HG03139 (cell line): ENCODE results near the gene CHD9.

ENCODE experiments used
- ATAC-seq: cut with Tn5 transposase; IDR thresholded peaks from one replicate; pipeline ENCODE4 v1.9.1; 2021; ENCODE audit not compliant: unreplicated experiment

Gene CHD9

GRCh38 chr16:53129281-53130158 is 74.7 kb downstream of the CHD9 start:
- peak; percentile 4 for ATAC-seq

DNA sequence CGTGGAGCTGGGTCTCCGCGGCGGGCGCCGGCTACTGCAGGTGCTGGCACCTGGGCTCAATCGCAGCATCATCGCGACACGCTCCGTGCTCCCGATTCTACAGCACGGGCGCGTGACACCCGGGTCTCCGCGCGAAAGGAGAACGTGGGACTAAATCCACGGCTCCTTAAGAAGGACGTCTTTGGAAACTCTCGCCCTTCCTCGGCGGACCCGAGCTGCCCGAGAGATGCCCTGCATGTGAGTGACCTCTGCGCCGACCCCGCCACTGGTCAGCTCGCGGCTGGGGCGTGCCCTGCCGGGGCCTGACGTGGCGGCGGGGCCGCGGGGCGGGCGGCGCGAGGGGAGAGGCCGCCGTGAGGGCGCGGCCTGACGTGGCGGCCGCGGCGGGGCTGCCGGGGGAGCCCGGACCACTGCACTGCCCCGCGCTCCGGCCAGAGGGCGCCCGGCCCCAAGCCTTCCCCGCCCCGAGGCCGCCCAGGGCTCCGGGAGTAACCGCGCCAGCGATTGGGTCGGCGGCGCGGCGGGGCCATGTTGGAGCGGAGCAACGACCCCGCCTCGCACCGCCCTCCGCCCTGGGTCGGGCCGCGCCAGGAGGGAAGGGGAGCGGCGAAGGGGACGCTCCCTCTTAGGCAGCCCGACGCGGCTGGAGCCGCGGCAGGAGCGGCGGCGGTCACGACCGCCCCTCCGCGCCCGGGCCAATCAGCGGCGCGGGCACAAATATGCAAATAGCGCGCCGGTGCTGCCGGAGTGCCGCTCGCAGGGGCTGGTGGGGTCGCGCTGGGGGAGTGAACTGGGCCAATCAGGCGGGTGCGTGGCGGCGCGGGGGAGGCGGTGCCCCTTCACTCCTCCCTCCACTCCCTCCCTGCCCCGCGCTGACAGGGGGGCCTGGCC is 75.6 kb downstream of the CHD9 start:
- ATAC-seq = peak; percentile 81

DNA sequence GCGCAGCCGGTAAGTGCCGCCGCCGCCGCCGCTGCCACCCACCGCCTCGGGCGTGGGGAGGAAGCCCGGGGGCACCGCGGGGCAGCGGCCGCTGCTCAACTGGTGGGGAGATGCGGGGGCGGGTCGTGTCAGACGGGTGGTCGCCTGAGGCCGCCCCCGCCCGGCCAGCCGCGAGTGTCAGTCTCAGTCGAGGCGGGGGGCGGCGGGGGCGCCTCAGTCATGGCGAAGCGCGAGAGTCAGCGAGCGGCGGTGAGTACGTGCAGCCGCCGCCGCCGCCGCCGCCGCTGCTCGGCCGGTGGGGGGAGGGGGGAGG is 76.2 kb downstream of the CHD9 start:
- peak; percentile 0 for ATAC-seq

GRCh38 chr16:53131363-53132071 is 76.7 kb downstream of the CHD9 start:
- peak; percentile 15 for ATAC-seq

DNA sequence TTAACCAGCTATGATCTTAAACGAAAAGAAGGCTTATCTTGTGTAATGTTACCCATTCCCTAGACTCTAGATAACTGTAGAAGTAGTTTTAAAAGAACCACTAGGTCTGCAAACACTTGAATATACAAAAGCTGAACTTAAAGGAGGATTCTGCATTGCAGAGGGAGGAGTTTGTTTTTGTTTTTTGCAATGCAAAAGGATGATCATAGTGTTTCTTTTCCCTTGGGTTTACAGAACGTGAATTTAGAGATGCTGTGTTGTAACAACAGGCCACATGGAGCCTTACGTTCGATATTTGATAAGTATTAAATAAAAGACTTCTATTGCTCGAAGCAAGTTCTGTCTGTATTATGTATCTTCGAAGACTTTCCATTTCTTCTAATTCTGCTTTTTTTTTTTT is 77.6 kb downstream of the CHD9 start:
- ATAC-seq = no peak

GRCh38 chr16:53135329-53135728 is 80.5 kb downstream of the CHD9 start:
- no peak for ATAC-seq

- no peak for ATAC-seq
Measured at GRCh38 chr16:53142823-53143568, 88.2 kb downstream of the CHD9 start.

- no peak for ATAC-seq
Measured at GRCh38 chr16:53147500-53148065, 92.8 kb downstream of the CHD9 start.

GRCh38 chr16:53150769-53151168 is 96.0 kb downstream of the CHD9 start:
- ATAC-seq = no peak

DNA sequence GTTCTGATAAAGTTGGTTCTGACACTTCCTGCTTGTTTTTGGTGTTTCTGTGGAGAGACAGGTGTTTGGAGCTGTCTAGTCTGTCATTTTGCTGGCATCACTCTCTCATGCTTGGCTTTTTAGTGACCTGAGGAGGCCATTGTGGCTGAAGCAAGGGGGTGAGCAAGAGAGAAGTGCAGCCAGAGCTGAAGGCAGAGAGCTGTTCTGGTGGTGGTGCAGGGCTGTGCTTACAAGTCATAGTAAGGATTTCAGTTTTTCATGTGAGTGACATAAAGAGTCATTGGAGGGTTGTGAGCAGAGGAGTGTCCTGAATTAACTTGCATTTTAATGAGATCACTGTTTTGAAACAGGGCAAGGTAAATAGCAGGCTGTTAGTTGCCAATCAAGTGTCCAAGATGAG is 97.5 kb downstream of the CHD9 start:
- ATAC-seq = no peak

- no peak for ATAC-seq
Measured at GRCh38 chr16:53153130-53153529, 98.3 kb downstream of the CHD9 start.

DNA sequence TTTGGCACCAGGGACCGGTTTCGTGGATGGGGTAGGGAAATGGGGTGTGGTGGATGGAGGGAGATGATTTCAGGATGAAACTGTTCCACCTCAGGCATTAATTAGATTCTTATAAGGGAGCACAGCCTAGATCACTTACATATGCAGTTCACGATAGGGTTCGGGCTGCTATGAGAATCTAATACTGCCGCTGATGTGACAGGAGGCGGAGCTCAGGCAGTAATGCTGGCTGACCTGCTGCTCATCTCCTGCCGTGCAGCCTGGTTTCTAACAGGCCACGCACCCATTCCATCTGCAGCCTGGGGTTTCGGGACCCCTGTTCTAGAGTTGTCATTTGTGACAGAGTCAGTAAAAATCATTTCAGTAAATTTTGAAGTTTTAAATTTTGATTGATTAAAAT is 99.7 kb downstream of the CHD9 start:
- no peak for ATAC-seq

- no peak for ATAC-seq
Measured at GRCh38 chr16:53156516-53156915, 101.7 kb downstream of the CHD9 start.

DNA sequence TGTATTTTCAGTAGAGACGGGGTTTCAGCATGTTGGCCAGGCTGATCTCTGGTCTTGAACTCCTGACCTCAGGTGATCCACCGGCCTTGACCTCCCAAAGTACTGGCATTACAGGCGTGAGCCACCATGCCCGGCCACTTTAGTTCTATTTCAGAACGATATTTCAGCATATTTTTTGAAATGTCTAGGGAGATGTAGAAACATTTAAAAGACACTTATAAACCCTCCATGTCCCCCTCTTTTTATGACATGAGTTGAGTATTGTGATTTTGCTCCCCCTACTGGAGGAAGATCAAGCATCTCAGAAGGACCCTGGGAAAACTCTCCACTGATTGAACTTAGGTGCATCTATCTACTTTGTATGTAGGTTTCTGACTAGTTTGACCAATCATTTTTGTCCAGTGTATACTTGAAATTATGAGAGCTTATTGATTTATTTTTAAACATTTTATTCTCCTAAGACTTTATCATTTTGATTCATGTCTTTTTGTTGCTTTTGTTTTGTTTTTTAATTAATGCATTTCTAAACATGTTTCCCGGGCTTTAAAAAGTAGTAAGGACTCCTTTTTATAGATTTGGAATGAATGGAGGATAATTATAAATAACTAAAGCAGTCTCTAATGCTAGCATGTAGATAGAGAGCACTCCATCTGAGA is 105.1 kb downstream of the CHD9 start:
- no peak for ATAC-seq

DNA sequence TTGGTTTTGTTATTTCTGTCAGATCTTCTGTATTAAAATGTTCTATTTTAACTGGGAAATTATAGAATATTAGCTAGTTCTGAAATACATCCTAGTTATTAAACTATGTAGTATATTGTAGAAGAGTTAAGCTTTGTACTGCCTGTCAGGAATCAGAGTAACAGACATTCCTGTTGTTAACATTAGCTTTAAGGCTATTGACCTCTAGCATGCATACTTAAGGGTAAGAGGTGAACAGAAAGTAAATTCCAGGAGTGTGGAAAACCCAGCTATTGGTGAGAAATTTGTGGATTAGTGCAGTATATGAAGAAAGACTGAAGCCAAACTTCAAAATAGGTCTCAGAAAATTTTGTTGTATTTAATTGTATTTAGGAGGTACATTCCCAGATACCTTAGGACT is 111.3 kb downstream of the CHD9 start:
- ATAC-seq = no peak

- no peak for ATAC-seq
Measured at GRCh38 chr16:53168744-53169143, 114.0 kb downstream of the CHD9 start.

- ATAC-seq = no peak
Measured at GRCh38 chr16:53172517-53172916, 117.7 kb downstream of the CHD9 start.

- ATAC-seq = no peak
Measured at GRCh38 chr16:53175118-53175517, 120.3 kb downstream of the CHD9 start.

DNA sequence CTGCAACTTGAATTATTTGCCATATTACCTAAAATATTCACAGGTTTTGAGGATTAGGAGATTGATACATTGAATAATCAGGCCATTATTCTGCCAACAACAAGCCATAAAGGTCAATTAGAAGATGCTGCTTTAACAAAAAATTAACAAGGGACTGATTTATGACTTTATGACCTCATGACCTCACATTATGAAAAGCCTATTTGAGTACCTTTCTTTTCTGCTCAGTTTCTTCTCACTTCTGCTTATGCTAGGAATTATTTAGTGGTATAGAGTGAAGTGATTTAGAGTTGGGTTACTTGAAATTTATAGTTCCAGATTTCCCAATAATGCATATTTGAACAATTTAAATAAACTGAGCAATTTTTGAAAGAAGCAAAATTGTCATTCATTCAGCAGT is 121.6 kb downstream of the CHD9 start:
- no peak for ATAC-seq

- no peak for ATAC-seq
Measured at GRCh38 chr16:53183442-53183841, 128.7 kb downstream of the CHD9 start.
